AG09319 (cell line): Measurements from ENCODE around the gene C10orf67.

Experiments
- DNase-seq: peaks from one replicate; pipeline ENCODE4 v3.0.0-alpha.2; 2010; ENCODE audit warnings: low read depth; ENCODE audit errors: extremely low read depth
- TF ChIP-seq, protein P1 (sequence below): IDR thresholded peaks from 2 replicates; pipeline ENCODE4 v1.5.1; 2011; ENCODE audit warnings: low read depth, mild to moderate bottlenecking, inconsistent platforms, low read length, moderate library complexity

Gene C10orf67

DNA sequence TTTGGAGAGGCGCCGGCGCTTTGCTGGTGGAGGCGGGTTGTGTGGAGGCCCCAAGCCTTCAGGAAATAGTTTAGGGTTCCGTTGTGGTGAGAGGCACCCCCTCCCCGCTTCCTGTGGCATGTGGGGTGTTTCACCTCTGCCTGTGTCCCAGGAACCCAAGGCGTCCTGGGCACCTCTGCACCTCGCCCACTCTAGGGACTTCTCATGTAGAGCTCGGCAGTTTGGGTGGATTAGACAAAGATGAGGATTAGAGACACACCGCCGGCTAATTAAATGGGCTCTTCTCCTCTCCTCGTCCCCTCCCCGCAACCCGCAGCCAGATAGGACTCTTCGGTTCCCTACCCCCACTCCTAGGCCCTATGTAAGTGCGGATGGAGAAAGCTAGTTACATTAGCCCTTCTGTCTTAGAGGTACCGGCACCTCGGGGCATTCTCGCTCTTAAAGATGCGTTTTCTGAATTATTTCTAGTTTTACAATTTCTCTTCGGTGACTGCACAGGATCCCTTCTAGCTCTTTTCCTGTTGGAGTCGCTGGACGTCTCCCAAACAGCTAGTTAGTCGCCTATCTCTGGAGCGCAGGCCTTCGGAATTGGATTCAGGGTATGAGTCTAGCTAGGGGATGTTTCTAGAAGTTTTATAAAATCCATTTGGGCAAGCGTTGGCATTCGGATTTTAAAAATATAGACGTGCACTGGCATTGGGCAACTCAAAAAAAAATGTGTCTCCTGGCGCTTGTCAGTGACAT, 144.7 kb downstream of the C10orf67 start:
- DNase-seq: no peak
- TF ChIP-seq, protein P1, sequence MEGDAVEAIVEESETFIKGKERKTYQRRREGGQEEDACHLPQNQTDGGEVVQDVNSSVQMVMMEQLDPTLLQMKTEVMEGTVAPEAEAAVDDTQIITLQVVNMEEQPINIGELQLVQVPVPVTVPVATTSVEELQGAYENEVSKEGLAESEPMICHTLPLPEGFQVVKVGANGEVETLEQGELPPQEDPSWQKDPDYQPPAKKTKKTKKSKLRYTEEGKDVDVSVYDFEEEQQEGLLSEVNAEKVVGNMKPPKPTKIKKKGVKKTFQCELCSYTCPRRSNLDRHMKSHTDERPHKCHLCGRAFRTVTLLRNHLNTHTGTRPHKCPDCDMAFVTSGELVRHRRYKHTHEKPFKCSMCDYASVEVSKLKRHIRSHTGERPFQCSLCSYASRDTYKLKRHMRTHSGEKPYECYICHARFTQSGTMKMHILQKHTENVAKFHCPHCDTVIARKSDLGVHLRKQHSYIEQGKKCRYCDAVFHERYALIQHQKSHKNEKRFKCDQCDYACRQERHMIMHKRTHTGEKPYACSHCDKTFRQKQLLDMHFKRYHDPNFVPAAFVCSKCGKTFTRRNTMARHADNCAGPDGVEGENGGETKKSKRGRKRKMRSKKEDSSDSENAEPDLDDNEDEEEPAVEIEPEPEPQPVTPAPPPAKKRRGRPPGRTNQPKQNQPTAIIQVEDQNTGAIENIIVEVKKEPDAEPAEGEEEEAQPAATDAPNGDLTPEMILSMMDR: no peak

DNA sequence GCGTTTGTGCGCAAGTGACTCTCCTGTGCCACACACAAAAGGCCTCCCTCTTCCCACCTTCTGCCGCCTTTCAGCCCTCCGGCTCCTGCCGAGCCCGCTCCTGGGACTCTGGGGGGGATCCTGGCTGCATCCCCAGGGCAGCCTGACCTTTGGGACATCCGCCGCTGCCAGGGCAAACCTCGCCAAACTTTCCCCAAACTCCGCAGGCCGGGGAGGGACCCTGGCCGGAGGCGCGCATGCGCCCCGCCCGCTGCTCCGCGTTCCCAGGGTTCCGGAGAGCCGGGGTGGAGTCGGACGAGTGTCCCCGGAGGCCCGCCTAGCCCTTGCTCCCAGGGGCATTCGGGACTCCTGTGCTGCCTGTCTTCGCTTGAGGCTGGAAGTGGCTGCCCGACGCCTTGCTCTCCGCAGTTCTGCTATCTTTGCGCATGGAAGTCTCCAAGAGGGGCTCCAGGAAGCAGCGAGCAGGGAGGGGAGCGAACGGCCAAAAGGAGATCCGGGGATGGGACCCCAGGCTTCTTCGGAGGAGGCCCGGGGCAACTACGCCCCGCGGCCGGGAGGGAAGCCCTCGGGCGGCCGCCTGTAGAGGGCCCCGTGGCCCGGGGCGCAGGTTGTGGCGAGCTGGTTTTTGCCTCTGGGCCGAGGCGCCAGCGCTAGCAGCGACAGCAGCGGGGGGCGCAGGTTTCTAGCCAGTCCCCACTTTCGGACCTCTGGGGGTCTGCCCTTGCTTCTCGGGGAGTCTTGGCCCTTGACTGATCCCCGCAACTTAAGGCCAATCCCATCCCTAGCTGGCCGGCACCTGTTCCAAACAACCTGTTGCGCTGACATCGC, 145.4 kb downstream of the C10orf67 start:
- TF ChIP-seq, protein P1: no peak
- DNase-seq: no peak

DNA sequence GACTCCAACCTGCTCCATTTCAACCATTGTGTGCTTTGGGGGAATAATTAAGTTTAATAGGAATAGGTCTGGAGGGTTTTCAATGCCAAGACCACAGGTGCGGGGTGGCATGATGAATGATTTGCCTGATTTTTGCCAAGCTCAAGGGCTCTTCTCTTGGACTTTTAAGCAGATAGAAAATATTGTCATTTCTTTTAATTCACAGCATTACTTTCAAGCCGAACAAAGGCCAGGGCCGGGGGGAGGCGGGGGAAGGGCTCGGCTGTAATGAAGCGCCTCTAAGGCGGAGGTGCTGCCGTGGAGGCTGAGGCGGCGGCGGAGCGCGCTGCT, 146.0 kb downstream of the C10orf67 start:
- DNase-seq: no peak
- TF ChIP-seq, protein P1: no peak

DNA sequence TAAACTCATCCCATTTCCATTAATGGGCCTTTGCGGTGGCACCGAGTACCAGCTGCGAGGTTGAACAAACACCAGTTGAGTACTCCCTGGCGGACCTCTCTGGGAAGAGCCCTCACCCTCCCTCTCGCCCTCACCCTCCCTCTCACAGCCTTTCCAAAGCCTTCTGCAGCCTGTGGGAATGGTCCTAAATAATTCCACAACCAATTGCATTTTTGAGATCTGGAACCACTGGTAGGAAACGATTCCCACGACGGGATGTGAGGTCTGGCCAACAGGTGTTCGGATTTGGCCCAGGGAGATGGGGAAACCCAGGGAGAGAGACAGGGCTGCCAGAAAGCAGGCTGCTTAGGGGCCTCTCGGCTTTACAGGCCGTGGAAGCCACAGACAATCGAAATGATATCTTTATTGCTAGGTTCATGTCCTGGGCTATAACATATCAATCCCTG, 147.2 kb downstream of the C10orf67 start:
- DNase-seq: no peak
- TF ChIP-seq, protein P1: no peak

DNA sequence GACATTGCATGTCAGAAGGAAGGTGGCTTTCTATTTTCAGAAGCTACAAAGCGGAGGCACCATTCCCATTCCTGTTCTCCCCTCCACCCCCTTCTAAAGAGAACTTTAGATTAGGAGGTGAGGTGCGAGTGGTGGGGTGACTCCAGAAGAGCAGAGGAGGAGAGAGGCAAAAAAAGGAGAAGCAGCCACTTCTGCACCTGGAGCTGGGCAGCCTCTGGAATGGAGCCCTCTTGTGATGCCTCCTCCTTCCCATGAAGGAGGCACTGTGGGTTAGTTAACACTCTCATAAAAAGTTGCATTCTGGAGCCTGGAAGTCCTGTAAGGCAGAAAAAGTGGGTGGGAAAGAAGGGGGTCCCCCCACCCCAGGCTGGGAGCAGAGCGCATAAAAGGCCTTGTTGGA, 147.7 kb downstream of the C10orf67 start:
- DNase-seq: no peak
- TF ChIP-seq, protein P1: no peak

DNA sequence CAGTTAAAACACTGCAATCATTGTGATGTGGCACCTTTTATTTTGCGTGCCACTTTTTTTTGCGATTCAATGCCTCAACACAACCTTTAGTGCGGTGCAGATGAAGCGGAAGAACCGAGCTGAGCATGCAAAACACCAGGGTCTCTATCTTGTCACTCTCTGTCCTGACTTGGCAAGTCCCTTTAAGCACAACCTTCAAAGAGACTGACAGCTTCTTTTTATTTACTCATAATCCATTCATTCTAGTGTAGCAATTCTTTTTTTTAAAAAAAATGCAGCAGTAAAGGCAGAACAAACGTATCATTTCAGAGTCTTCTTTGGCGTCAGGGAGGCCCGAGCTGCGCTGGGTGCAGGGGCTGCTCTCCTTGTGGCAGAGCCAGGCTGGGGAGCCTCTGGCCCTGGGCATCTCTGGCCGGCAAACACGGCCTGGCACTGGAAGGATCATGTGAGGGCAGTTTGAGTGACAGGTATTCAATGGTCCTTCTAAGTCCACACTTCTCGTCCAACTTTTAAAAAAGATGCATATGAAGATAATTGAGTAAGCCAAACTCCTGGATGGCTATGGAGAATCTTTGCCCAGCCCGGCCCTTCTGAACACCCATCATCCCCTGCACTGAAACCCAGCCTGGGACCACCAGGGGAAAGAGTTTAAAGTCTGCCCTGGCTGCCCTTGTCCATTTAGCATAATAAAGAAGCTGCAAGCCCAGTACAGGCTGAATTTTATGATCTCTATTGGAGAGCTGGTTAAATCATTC, 148.6 kb downstream of the C10orf67 start:
- TF ChIP-seq, protein P1: no peak
- no peak for DNase-seq
